ENCODE measurements around the gene C2orf68.
"Not testable (repeated sequence)": the region's sequence is repeated elsewhere in the genome, so short reads cannot be mapped to it uniquely, and the experiment has no call there.

The C2orf68 gene

DNA sequence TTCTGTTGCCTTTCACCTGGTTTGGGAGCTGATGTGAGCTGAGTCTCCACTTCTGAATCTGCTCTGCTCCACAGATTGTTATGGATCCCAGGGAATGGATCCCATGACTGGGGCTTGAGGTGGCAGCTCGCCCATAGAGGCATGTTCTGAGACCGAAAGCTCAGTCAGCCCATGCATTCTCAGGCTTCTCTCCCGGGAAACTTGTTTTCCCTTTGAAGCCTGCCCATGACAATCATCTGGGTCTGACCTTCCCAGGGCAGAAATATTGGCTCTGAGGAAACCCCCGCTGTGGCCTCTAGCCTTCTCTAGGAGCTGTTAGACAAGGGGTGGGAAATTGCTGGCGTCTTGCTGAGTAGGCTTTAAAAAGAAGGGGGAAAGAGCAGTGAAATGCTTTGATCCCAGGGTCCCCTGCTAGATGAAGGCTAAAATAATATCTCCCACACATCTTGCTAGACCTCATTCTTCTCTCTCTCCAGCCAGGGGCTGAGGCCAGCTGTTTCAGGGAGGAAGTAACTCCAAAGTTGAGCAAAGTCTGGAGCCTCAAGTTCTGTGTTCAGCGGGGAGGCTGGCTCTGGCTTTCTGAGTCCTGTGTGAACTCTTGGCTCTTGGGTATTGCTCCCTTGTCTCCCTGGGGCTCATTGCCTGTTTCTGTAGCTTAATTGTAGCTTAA lies 32.5 kb downstream of the C2orf68 start:
- DNase-seq = no peak

DNA sequence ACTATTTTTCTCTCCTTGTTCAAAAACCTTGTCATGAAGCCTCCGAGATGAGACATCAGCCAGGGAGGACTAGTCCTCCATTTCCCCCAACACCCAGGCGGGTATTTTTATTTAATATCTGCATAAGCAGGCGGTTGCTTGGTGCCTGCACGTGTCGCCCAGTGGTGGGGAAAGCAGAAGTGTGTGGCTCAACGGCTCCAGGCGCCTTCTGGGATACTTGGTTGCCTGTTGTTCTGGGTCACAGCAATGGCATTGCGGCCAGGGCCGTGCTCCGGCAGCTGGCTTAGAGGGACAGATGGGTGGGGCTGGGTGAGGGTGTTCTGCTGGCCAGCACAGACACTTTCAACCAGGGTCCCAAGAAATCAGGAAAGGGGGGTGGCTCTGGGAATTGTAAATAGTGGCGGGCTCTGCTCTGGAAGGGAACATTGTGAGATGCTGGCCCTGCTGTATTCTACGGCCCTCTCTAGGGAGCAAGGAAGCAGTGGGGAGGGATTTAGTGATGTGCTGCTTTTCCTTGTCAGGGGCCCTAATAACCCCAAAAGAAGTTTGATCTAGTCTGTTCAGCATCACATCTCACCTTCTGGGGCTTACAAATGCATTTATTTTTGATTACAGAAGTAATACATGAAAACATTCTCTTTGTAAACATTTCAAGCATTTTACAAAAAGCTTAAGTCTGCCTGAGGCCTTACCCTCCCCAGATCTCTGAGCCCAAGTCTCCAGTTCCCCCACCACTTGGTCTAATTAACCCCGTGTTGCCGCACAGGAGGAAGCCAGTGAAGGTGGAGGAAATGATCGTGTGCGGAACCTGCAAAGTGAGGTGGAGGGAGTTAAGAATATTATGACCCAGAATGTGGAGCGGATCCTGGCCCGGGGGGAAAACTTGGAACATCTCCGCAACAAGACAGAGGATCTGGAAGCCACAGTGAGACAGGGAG lies 33.4 kb downstream of the C2orf68 start:
- no peak for DNase-seq

DNA sequence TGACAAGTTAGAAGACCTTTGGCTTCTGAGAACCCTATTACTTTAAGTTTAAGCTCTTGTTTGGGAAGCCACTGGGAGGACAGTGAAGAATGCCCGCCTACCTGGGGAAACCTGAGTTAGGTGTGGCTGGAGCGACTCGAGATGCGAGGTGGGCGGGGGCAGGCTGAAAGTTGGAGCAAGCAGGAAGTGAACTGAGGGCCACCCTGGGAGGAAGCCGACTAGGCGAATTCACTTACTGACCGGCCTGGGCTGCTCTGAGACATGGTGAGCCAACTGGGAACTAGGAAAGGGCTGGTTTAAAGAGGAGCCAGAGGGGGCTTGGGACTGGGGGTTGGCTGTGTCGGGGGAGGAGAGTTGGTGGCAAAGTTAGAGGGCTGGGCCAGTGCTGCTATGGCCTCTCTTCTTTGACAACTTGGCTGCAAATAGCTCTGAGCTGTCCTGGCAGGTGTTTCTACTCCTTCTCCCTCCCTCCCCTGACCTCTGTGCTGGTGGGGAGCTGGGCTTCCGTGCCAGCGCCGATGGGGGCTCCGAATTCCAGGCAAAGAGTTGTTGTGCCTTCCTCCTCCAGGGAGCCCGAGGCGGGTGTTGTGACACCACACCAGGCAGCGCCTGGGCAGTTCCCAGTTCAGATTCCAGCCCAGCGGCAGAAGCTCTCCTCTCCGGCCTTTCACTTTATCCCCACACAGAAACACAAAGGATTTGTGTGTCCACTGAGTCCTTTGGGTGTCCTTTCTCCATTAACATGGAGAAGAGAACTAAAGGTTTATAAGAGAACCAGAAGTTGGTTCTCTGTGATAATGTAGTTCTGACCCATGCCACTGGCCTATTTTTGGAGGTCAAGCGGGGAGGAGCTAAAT lies 34.3 kb downstream of the C2orf68 start, which contains the start of gene VAMP8:
VAMP8 (plus strand) TSS at position 201 of the 857 bp plus-strand sequence; CDS start at position 262, 61 bp downstream.
- DNase-seq = no peak

DNA sequence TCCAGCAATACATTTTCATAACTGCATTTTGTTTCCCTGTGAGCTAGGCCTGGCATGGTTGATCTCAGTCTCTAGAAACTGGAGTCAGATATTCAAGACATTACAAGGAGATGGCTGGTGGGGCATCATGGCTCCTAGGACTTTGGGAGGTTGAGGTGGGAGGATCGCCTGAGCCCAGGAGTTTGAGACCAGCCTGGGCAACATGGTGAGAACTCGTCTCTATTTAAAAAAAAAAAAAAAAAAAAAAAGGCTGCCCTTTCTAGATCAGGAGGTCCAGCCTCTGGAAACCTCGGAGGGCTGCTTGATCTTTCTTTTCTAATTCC lies 34.8 kb downstream of the C2orf68 start:
- no peak for DNase-seq

DNA sequence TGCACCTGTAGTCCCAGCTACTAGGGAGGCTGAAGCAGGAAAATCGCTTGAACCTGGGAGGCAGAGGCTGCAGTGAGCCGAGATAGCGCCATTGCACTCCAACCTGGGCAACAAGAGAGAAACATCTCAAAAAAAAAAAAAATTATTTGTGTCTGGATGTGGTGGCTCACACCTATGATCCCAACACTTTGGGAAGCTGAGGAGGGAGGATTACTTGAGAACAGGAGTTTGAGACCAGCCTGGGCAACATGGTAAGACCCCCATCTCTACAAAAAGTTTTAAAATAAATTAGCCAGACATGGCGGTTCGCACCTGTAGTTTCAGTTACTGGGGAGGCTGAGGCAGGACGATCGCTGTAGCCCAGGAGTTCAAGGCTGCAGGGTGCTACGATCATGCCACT lies 36.1 kb downstream of the C2orf68 start:
- DNase-seq = no peak

DNA sequence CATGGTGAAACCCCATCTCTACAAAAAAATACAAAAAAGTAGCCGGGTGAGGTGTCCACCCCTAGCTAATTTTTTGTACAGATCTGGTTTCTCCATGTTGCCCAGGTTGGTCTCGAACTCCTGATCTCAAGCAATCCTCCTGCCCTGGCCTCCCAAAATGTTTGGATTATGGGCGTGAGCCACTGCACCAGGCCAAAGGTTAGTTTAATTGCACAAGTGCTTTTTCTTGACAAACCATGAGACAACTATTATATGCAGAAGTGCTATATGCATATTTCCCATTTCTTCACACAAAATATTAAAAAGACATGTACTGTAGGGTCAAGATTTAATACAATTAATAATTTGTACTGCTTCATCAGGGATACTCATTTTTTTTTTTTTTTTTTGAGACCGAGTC lies 45.6 kb downstream of the C2orf68 start:
- DNase-seq = no peak

DNA sequence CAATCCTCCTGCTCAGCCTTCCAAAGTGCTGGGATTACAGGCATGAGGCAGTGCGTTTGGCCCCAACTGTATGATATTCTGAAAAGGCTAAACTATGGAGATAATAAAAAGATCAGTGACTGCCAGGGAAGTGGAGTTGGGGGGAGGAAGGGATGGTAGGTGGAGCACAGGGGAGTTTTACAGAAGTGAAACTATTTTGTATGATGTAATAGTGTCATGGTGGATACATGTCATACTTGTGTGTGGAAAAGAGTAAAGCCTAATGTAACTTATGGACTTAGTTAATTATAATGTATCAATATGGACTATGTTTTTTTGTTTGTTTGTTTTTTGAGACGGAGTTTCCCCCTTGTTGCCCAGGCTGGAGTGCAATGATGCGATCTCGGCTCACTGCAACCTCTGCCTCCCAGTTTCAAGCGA lies 47.7 kb downstream of the C2orf68 start:
- DNase-seq = no peak

DNA sequence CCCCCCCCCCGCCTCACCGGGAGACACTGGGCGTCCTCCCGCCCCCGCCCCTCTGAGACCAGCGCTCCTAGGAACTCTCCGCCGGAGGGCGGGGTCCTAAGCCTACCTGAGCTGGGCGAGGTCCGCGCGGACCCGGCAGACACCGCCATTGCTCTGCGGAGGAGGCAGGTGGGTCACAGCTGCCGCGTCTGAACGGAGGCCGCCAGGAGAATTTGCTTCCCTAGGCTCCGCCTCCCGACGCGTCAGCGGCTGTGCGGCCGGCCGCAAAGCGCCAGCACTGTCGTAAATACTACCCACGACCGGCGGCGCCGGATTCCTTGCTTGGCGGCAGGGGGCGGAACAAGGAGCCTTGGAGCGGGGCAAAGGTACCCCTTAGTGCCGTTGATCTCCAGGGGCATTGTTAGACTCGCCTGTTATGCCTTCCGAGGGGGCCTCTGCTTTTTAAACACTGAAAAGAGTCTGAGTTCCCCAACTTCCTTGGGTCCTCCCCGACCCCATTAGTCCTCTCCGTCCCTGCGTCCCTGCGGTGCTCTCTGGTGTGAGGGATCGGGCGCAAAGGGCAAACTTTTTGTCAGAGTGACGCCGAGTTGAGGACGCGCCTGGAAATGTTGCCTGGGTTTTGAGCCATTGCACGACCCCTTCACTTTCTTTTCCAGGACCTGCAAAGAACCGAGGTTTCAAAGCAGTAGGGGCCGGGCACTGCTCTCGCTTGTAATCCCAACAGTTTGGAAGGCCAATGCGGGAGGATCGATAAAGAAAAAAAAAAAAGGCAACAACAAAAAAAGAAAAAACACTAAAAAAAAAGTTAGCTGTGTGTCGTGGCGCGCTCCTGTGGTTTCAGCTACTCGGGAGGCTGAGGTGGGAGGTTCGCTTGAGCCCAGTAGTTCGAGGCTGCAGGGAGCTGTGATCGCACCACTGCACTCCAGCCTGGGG lies 50.3 kb downstream of the C2orf68 start, which contains the start of gene GGCX:
GGCX (minus strand) TSS at position 214 of the 933 bp plus-strand sequence; CDS start at position 149, 65 bp downstream.
- DNase-seq = peak; percentile 87

DNA sequence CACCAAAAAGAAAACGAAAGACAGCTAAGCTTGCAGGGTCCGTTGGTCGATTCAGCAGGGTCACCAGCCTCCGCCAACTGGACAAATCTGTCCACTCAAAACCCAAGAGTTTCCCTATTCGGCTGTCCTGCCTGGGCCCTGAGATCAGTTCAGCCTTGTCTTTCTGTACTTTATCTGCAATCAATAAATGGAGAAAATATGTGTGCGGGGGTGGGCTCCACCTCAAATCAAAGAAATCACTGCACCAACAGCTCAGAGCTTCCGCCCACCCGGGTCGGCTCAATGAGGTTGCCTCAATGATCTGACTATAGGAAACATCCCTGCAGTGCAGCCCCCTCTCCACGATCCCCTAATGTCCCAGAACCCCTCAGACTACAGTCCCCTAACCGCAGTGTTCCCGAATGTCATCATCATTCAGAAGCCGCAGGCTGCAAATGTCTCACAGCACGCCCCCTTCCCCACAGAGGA lies 51.0 kb downstream of the C2orf68 start:
- no peak for DNase-seq

DNA sequence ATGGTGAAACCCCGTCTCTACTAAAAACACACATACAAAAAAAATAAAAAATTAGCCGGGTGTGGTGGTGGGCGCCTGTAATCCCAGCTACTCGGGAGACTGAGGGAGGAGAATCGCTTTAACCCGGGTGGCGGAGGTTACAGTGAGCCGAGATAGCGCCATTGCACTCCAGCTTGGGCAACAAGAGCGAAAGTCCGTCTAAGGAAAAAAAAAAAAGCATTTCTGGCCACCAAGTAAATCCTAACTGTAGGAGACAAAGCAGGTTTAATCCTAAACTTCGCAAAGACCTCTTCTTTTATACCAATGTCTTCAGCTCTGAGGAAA lies 51.5 kb downstream of the C2orf68 start:
- DNase-seq = not testable (repeated sequence)

DNA sequence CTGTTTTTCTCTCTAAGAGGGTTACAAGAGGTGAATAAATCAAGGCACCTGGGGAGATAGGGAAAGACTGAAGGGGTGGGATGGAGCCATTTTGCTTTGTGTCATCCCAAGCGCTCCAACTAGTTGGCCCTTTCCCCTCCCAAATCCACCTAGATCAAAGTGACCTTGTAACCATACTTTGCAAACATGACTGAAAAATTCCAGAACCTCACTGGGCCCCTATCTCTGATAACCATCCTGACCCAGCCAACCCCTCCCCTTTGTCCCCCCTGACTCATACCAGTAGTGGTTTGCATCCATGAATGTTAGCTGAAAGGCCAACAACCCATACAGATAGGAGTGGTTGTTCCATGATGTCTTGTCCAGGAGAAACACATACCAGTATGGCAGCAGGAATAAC lies 53.7 kb downstream of the C2orf68 start:
- no peak for DNase-seq

DNA sequence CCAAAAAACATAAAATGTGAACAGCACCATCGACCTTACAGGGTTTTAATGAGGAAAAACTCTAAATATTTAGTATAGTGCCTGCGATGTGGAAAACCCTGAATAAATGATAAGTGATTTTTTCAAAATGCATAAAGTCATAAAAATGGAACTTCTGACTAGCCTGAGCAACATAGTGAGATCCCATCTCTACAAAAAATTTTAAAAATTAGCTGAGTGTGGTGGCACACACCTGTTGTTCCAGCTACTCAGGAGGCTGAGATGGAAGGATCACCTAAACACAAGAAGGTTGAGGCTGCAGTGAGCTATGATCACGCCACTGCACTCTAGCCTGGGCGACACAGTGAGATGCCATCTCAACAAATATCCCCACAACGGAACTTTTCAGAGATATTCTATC lies 54.7 kb downstream of the C2orf68 start:
- no peak for DNase-seq
